ENCODE measurements around the gene IL5.

DNA sequence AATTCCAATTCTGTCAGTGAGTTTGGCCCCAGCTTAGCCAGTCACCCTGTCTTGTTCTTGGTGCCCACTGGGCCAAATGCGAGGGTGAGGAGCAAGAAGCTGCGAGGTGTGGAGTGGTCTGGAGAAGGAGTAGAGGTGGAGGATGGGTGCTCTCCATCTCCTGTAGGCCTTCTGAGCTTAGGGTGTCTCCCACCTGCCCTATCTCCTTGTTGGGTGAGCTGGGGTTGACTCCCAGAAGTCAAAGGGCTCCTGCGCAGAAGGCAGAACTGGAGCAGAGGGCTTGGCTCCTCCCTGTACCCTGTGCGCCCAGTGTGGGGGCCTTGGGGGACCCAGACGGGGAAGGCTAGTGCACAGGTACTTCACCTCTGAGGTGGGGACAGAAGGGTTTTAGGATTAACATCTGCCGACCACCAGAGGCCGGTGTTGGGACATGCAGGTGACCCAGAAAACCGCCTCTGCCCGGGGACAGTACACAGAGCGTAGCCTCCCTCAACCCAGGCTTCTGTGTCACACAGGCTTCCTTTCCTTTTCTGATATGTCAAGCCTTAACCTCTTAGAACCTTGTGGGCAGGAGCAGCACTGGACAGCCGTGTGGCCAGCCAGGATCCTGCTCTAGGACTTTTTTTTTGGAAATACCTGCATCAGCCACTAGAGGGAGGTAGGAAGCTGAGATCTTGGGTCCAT is 16.9 kb downstream of the IL5 start:
- TF ChIP-seq, protein P1, sequence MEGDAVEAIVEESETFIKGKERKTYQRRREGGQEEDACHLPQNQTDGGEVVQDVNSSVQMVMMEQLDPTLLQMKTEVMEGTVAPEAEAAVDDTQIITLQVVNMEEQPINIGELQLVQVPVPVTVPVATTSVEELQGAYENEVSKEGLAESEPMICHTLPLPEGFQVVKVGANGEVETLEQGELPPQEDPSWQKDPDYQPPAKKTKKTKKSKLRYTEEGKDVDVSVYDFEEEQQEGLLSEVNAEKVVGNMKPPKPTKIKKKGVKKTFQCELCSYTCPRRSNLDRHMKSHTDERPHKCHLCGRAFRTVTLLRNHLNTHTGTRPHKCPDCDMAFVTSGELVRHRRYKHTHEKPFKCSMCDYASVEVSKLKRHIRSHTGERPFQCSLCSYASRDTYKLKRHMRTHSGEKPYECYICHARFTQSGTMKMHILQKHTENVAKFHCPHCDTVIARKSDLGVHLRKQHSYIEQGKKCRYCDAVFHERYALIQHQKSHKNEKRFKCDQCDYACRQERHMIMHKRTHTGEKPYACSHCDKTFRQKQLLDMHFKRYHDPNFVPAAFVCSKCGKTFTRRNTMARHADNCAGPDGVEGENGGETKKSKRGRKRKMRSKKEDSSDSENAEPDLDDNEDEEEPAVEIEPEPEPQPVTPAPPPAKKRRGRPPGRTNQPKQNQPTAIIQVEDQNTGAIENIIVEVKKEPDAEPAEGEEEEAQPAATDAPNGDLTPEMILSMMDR (IDR thresholded peaks at IDR 0.05) = peak; percentile 28 to 82 (median 71)
- TF ChIP-seq POLR2A (IDR thresholded peaks at IDR 0.05) = no peak
